ENCODE results near the gene LIN52. TPM values are rescaled to one million over a fixed set of nuclear protein-coding genes. Genes with fewer than 3 reads are reported as not detected.

LIN52 gene, protein sequence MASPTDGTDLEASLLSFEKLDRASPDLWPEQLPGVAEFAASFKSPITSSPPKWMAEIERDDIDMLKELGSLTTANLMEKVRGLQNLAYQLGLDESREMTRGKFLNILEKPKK
- polyA plus RNA-seq = 50.8 and 57.9 TPM in 2 replicates
- polyA minus RNA-seq = 26.3 and 27.8 TPM in 2 replicates

DNA sequence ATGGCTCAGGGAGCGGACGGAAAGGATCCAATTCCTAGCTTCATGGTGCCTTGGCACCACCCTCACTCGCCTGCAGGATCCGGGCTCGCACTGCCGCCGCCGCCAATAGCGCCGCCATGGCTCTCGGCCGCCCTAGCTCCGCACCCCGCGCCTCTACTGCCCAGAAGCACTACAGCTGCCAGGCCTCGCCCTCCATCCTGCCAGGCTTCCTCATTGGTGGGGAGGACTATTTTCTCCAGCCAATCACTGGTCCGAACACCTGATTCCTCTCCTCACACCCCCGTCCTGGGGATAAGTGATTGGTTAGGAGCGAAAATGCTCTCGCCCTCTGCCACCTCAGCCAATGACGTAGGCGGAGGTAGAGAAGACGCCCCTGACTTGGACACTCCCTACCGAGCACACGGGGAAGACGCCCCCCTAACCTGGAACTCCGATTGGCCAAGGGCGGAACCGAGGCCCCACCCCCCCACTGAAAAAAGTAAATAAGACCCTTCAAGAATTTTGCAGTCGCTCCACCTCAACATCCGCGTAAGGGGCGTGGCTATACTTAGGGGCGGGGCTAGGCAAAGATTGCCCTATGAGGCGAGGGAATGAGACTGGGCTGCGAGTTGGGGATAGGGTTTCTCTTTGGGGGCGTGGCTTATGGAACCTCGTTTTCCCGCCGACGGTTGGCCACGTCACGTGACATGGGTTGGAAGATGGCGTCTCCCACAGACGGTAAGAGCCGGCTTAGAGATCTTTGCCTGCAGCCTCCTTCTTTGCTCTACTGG, at the start of gene LIN52, which contains the start of gene ALDH6A1:
TSS of gene LIN52 (plus strand) at position 680 of the 770 bp plus-strand sequence. CDS start at position 699, 19 bp downstream.
TSS of gene ALDH6A1 (minus strand) at position 177 of the 770 bp plus-strand sequence. CDS start at position 118, 59 bp downstream.
- Histone ChIP-seq H4K20me1 (ENCODE audit: insufficient read depth) (no peaks in the 10 kb centered on the region), H3K27me3 (ENCODE audit: insufficient read depth, low read depth, low read length) (no peaks in the 10 kb centered on the region), H3K9me3 (ENCODE audit: low read length) (no peaks in the 10 kb centered on the region), H3K9me2 (ENCODE audit: insufficient read depth, low read length) (no peaks in the 10 kb centered on the region), H3K4me2 (ENCODE audit: low read length) (peak within 1 kb of the TSS; percentile 95), H3K4me3 (ENCODE audit: low read length) (peak within 1 kb of the TSS; percentile 79), H3K79me2 (replicated peaks; ENCODE audit: insufficient read depth, low read length) (peaks cover 24% of the 10 kb centered on the region), H3K9ac (ENCODE audit: low read length) (peak within 1 kb of the TSS; percentile 77), H3F3A (ENCODE audit: insufficient read depth, low read length, poor library complexity, severe bottlenecking) (no peaks in the 10 kb centered on the region), H2AFZ (ENCODE audit: low read depth, low read length) (peak within 1 kb of the TSS; percentile 80), H3K36me3 (ENCODE audit: insufficient read depth, low read length) (no peaks in the 10 kb centered on the region), H3K27ac (ENCODE audit: low read length) (peak within 1 kb of the TSS; percentile 79)
- TF ChIP-seq EZH2 (IDR thresholded peaks at IDR 0.05; ENCODE audit: borderline replicate concordance, insufficient read depth, low read length, poor library complexity, severe bottlenecking) = no peak
- TF ChIP-seq SMC3 (conservative IDR thresholded peaks at IDR 0.05; ENCODE audit: poor library complexity) = no peak
- TF ChIP-seq MXI1 (conservative IDR thresholded peaks at IDR 0.05; ENCODE audit: poor library complexity, severe bottlenecking) = peak; percentile 78
- peak; percentile 84 for TF ChIP-seq POLR2AphosphoS5 (IDR thresholded peaks at IDR 0.05)
- TF ChIP-seq, protein P1, sequence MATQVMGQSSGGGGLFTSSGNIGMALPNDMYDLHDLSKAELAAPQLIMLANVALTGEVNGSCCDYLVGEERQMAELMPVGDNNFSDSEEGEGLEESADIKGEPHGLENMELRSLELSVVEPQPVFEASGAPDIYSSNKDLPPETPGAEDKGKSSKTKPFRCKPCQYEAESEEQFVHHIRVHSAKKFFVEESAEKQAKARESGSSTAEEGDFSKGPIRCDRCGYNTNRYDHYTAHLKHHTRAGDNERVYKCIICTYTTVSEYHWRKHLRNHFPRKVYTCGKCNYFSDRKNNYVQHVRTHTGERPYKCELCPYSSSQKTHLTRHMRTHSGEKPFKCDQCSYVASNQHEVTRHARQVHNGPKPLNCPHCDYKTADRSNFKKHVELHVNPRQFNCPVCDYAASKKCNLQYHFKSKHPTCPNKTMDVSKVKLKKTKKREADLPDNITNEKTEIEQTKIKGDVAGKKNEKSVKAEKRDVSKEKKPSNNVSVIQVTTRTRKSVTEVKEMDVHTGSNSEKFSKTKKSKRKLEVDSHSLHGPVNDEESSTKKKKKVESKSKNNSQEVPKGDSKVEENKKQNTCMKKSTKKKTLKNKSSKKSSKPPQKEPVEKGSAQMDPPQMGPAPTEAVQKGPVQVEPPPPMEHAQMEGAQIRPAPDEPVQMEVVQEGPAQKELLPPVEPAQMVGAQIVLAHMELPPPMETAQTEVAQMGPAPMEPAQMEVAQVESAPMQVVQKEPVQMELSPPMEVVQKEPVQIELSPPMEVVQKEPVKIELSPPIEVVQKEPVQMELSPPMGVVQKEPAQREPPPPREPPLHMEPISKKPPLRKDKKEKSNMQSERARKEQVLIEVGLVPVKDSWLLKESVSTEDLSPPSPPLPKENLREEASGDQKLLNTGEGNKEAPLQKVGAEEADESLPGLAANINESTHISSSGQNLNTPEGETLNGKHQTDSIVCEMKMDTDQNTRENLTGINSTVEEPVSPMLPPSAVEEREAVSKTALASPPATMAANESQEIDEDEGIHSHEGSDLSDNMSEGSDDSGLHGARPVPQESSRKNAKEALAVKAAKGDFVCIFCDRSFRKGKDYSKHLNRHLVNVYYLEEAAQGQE (IDR thresholded peaks at IDR 0.05; ENCODE audit: borderline replicate concordance) = peak; percentile 64
- TF ChIP-seq EP300 (conservative IDR thresholded peaks at IDR 0.05; ENCODE audit: poor library complexity, severe bottlenecking) = no peak
- TF ChIP-seq, protein P2, sequence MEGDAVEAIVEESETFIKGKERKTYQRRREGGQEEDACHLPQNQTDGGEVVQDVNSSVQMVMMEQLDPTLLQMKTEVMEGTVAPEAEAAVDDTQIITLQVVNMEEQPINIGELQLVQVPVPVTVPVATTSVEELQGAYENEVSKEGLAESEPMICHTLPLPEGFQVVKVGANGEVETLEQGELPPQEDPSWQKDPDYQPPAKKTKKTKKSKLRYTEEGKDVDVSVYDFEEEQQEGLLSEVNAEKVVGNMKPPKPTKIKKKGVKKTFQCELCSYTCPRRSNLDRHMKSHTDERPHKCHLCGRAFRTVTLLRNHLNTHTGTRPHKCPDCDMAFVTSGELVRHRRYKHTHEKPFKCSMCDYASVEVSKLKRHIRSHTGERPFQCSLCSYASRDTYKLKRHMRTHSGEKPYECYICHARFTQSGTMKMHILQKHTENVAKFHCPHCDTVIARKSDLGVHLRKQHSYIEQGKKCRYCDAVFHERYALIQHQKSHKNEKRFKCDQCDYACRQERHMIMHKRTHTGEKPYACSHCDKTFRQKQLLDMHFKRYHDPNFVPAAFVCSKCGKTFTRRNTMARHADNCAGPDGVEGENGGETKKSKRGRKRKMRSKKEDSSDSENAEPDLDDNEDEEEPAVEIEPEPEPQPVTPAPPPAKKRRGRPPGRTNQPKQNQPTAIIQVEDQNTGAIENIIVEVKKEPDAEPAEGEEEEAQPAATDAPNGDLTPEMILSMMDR (IDR thresholded peaks at IDR 0.05; ENCODE audit: poor library complexity, severe bottlenecking) = peak; percentile 51

DNA sequence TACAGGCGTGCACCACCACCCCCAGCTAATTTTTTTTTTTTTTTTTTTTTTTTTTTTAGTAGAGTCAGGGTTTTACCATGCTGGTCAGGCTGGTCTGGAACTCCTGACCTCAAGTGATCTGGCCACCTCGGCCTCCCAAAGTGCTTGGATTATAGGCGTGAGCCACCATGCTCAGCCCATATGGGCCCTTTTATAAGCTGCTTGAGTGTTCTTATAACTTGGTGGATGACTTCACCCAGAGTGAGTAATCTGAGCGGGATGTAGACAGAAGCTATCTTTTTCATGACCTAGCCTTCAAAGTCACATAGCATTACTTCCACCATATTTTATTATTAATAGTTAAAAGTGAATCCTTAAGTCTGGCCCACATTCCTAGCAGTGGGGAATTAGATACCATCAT, 49.2 kb upstream of the LIN52 start:
- Histone ChIP-seq H4K20me1 (ENCODE audit: insufficient read depth) (no peaks in the 10 kb centered on the region), H3F3A (ENCODE audit: insufficient read depth, low read length, poor library complexity, severe bottlenecking) (no peaks in the 10 kb centered on the region), H3K27me3 (ENCODE audit: insufficient read depth, low read depth, low read length) (no peaks in the 10 kb centered on the region), H3K9me2 (ENCODE audit: insufficient read depth, low read length) (no peaks in the 10 kb centered on the region), H3K9me3 (ENCODE audit: low read length) (no peaks in the 10 kb centered on the region), H3K4me3 (ENCODE audit: low read length) (no peak overlapping the region), H3K9ac (ENCODE audit: low read length) (no peak overlapping the region), H2AFZ (ENCODE audit: low read depth, low read length) (no peak overlapping the region), H3K27ac (ENCODE audit: low read length) (no peak overlapping the region), H3K79me2 (replicated peaks; ENCODE audit: insufficient read depth, low read length) (no peaks in the 10 kb centered on the region), H3K4me2 (ENCODE audit: low read length) (no peak overlapping the region), H3K36me3 (ENCODE audit: insufficient read depth, low read length) (no peaks in the 10 kb centered on the region)
- TF ChIP-seq EP300 (conservative IDR thresholded peaks at IDR 0.05; ENCODE audit: poor library complexity, severe bottlenecking) (no peak), TAF1 (IDR thresholded peaks at IDR 0.05; ENCODE audit: low read depth) (no peak), EZH2 (IDR thresholded peaks at IDR 0.05; ENCODE audit: borderline replicate concordance, insufficient read depth, low read length, poor library complexity, severe bottlenecking) (no peak), SMC3 (conservative IDR thresholded peaks at IDR 0.05; ENCODE audit: poor library complexity) (no peak)
